ENCODE results near the gene MMS19.

MMS19 gene

DNA sequence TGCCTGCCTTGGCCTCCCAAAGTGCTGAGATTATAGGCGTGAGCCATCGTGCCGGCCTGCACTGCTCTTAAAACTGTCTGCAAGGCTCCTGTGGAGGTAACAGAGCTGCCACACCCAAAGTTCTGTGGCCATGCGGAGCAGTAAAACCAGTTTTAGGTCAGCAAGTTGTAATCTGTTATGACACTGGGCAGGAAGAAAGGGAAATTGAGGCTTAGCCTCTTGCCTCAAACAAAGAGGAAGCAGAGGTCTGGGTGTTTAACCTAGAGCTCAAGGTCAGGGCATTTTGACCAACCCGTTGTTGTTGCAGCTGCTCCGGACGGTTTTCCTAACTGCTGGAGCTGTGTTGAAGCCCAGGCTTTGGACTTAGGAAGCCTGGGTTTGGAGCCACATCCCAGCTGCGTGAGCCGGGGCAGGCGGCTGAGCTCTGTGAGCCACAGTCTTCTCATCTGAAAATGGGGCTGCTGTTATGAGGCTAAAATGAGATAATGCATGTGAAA, 89.7 kb downstream of the MMS19 start:
- no peak overlapping the region for H3K4me3 ChIP-seq (ENCODE audit: low read length)

More for the DNA sequence above, 89.7 kb downstream of the MMS19 start:
- no peak for DNase-seq (ENCODE audit: low read depth)
- TF ChIP-seq, protein P1, sequence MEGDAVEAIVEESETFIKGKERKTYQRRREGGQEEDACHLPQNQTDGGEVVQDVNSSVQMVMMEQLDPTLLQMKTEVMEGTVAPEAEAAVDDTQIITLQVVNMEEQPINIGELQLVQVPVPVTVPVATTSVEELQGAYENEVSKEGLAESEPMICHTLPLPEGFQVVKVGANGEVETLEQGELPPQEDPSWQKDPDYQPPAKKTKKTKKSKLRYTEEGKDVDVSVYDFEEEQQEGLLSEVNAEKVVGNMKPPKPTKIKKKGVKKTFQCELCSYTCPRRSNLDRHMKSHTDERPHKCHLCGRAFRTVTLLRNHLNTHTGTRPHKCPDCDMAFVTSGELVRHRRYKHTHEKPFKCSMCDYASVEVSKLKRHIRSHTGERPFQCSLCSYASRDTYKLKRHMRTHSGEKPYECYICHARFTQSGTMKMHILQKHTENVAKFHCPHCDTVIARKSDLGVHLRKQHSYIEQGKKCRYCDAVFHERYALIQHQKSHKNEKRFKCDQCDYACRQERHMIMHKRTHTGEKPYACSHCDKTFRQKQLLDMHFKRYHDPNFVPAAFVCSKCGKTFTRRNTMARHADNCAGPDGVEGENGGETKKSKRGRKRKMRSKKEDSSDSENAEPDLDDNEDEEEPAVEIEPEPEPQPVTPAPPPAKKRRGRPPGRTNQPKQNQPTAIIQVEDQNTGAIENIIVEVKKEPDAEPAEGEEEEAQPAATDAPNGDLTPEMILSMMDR (conservative IDR thresholded peaks at IDR 0.05; ENCODE audit: low read depth, low read length): no peak
